DOHH2 (cell line): ENCODE results near the gene IGFBP1.

Experiments
- CTCF ChIP-seq: fragments of 200-600 bp; sonication (generic); IDR thresholded peaks from one replicate; pipeline ENCODE4 v1.5.1; 2014; ENCODE audit warnings: antibody characterized with exemption, mild to moderate bottlenecking, low read depth, low read length; ENCODE audit not compliant: poor library complexity, severe bottlenecking
- EZH2phosphoT487 ChIP-seq: fragments of 200-600 bp; sonication (generic); IDR thresholded peaks from 2 replicates; pipeline ENCODE4 v1.6.1; 2017; ENCODE audit warnings: borderline replicate concordance, mild to moderate bottlenecking, antibody characterized with exemption, low read length, moderate library complexity, mixed read lengths

GRCh38 chr7:45885264-45885882 is 2.9 kb upstream of the IGFBP1 start:
- TF ChIP-seq CTCF (no peak), EZH2phosphoT487 (no peak)
